ENCODE data around the gene NMT1.

DNA sequence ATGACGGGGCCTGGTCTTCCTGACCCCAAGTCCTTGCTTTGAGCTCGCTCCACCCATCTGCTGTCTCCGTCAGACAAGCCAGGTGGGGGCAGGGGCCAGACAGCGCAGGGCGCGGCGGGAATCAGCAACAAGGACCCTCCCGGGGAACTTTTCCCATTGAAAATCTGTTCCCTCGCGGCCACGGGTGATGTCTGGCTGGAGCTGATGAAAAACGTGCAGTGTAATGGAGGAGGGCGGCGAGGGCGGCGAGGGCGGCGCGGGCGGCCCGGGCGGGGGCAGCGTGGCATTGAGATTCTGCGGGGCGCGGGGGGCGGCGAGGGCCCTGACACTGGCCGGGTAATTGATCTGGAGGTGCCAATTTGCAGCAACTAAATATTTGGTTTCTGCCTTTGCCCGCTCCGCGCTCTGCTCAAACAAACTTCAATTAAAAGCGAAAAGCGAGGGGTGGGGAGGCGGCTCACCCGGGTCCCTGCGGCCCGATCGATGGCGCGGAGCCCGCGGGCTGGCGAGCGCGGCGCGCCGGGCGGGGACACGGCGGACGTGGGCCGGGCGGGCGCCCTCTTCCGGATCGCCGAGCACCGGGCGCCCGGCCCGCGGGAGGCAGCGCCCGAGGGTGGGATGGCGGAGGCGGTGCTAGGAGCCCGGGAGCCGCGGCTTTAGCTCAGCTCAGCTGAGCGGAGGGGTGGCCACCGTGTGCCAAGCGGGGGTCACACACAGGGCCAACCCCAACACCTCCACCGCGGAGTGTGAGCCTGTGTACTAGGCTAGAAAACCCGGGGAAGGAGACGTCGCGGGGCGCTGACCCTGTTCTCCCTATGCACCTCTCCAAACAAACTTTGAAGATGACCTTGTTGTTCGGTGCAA lies 42.0 kb upstream of the NMT1 start:
- TF ChIP-seq POLR2AphosphoS5 (IDR thresholded peaks at IDR 0.05; ENCODE audit: borderline replicate concordance, low read depth, low read length), result no peak
- no peak for TF ChIP-seq EZH2 (IDR thresholded peaks at IDR 0.05)
- no peak for TF ChIP-seq FOXP2 (optimal IDR thresholded peaks at IDR 0.05; ENCODE audit: control extremely low read depth, extremely low read length, insufficient read depth)
